GM18873 (cell line): ENCODE results near the gene TNFAIP3.
"Not testable (repeated sequence)": the region's sequence is repeated elsewhere in the genome, so short reads cannot be mapped to it uniquely, and the experiment has no call there.

Experiments
- ATAC-seq: cut with Tn5 transposase; IDR thresholded peaks from one replicate; pipeline ENCODE4 v1.9.1; 2021; ENCODE audit warnings: mild to moderate bottlenecking, moderate library complexity, moderate number of reproducible peaks; ENCODE audit not compliant: unreplicated experiment, low FRiP score

Gene TNFAIP3

DNA sequence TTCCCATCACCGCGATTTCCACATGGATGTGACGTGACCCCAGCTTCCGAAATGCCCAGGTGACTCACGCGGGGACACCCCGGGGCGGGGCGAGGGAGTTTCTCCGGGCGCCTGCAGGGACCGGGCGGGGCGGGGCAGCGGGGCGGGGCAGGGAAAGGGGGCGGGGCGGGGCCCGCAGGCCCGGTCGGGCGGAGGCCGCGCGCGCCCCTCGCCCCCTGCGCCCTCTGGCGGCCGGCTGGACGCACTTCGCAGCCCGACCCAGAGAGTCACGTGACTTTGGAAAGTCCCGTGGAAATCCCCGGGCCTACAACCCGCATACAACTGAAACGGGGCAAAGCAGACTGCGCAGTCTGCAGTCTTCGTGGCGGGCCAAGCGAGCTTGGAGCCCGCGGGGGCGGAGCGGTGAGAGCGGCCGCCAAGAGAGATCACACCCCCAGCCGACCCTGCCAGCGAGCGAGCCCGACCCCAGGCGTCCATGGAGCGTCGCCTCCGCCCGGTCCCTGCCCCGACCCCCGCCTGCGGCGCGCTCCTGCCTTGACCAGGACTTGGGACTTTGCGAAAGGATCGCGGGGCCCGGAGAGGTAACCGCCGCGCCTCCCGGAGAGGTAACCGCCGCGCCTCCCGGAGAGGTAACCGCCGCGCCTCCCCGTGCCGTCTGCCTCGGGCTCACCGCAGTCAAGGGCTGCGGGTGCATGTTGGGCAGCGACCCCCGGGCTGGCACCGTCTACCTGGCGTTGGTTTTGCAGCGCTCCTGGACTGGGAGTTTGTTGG is at the start of gene TNFAIP3:
TNFAIP3 (plus strand) TSS at position 346 of the 771 bp plus-strand sequence. CDS start 3,969 bp downstream, outside the sequence.
- peak; percentile 65 for ATAC-seq

DNA sequence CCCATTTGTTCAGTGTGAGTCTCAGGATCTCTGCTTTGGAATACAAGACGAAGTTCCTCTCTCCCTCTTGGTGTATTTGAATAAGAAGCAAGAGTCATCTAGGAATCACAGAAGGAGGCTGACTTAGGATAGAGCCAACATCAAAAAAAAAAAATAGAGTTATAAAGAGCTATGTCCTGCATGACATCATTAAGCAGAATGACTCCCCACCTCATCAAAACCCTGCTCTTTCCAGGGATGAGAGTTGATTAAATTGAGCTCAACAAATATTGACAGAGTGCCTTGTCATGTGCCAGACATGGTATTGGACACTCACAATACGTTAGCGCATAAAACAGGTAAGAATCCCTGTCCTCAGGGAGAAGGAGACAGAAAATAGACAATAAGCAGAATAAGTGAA is 48.6 kb upstream of the TNFAIP3 start:
- ATAC-seq: no peak

DNA sequence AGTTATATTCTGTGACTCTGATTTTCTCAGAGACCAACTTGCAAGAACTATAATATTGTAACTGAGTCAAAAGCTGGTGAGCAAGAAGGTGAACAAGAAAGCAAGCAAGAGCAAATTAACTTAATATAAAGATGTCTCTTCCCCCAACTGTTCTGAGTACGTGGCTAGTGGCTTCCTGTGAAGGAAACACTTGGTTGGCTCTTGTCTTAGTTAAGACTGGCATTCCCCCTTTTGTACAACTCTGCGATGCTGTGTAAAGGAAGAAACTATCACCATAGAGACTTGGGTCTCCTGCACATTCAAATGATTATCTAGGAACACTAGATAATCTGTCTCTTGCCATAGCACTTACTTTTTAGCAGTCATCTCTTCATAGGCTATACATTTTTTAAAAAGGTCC is 47.3 kb upstream of the TNFAIP3 start:
- ATAC-seq: no peak

- ATAC-seq: no peak
Measured at GRCh38 chr6:137820425-137820824, 46.6 kb upstream of the TNFAIP3 start.

GRCh38 chr6:137820952-137821351 is 46.1 kb upstream of the TNFAIP3 start:
- no peak for ATAC-seq

GRCh38 chr6:137821491-137821890 is 45.6 kb upstream of the TNFAIP3 start:
- no peak for ATAC-seq

- ATAC-seq: no peak
Measured at GRCh38 chr6:137823826-137824555, 43.1 kb upstream of the TNFAIP3 start.

DNA sequence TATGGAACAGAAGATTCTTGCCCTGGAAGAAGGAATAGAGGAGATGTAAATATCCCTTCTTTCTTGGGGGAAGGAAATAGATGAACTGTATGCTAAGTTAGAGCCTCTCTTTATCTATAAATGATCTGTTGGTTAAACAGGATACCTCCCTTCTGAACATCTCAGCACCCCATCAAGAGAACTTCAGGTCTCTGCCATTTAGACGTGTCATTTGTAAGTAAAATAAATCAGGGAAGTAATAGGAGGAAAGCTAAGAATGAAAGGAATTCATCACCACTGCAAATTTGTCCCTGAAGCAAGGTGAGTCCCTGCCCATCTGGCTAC is 42.5 kb upstream of the TNFAIP3 start:
- no peak for ATAC-seq

DNA sequence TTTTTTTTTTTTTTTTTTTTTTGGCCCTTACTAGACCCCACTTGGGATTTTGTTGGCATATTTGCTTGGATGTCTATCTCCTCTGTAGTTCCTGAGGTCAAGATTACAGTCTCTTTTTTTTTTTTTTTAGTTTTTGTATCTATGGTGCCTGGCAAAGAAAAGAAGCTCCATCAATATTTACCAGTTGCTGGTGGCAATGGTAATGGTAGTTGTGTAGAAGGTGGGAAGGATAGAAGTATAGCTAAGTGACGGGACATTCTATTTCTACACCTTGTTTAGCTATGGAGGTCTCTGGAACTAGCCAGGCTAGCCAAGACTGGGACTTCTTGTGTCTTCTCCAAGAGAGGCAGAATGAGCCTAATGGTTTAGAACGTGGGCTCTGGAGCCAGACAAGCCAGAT is 42.2 kb upstream of the TNFAIP3 start:
- ATAC-seq: no peak

DNA sequence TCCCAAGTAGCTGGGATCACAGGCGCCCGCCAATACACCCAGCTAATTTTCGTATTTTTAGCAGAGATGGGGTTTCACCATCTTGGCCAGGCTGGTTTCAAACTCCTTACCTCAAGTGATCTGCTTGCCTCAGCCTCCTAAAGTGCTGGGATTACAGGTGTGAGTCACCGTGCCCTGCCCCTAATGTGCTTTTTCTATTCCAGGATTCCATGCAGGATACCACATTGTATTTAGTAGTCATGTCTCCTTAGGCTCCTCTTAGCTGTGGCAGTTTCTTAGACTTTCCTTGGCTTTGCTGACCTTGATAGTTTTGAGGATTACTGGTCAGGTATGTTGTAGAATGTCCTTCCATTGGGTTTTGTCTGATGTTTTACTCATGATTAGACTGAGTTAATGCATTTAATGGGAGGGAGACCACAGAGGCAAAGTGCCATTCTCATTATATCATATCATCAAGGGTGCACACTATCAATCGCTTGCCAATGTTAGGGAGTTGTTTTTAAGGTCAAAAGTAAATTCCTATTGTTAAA is 39.6 kb upstream of the TNFAIP3 start:
- ATAC-seq: no peak

DNA sequence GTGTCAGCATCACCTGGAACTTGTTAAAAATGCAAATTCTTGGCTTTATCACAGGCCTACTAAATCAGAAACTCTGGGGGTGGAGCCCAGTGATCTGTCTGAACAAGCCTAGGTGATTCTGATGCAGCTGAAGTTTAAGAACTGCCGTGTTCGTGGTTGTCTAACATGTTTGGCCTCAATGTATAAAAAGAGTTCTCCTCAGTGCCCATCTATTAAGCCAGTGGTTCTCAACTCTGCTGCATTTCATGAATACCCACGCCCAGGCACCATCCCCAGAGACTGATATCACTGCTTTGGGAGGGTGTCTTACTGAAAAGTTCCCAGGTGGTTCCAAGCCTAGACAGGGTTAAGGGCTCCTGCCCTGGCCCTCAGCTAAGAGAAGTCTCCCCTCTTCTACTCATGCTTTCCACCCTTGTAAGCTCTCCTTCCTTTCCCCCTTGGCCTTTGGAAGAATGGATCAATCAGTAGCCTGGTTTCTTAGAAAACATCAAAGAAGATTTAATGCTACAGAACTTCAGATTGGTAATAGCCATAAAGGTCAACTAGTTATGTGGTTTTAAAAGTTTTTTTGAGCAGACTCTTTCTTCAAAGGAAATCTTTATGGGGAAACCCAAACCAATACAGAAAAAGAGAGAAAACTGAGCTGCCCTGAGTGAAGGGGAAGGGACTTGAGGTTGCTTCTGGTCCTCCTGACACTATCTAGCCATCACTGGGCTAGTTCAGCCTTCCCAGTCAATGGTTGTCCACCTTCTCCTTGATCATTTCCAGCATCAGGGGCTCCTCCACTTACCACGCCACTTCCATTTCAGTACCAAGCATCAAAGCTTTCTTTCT is 38.9 kb upstream of the TNFAIP3 start:
- peak; percentile 42 for ATAC-seq

- no peak for ATAC-seq
Measured at GRCh38 chr6:137829641-137830083, 37.4 kb upstream of the TNFAIP3 start.

- no peak for ATAC-seq
Measured at GRCh38 chr6:137830511-137830911, 36.5 kb upstream of the TNFAIP3 start.

- ATAC-seq: no peak
Measured at GRCh38 chr6:137832110-137832509, 34.9 kb upstream of the TNFAIP3 start.

DNA sequence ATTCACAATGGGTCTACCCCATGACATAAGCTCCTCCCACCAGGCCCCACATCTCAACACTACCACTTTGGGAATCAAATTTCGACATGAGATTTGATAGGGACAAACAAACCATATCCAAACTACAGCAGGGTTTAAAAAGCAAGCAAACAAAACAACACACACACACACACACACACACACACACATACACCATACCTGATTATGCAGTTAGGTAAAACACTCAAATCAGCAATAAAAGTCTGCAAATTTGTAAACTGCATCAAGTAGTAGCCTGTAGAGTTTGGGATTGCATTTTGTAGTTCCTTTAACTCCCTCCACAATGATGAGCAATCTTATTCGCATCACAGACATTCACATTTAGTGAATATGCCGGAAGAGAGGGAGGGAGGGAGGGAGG is 32.6 kb upstream of the TNFAIP3 start:
- no peak for ATAC-seq

- no peak for ATAC-seq
Measured at GRCh38 chr6:137836788-137837187, 30.3 kb upstream of the TNFAIP3 start.

- not testable (repeated sequence) for ATAC-seq
Measured at GRCh38 chr6:137838090-137838489, 29.0 kb upstream of the TNFAIP3 start.

DNA sequence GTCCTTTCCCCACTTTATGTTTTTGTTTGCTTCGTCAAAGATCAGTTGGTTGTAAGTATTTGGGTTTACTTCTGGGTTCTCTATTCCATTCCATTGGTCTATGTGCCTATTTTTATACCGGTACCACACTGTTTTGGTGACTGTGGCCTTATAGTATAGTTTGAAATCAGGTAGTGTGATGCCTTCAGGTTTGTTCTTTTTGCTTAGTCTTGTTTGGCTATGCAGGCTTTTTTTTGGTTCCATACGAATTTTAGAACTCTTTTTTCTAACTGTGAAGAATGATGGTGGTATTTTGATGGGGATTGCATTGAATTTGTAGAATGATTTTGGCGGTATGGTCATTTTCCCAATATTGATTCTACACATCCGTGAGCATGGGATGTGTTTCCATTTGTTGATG is 28.5 kb upstream of the TNFAIP3 start:
- not testable (repeated sequence) for ATAC-seq

GRCh38 chr6:137839076-137839475 is 28.0 kb upstream of the TNFAIP3 start:
- no peak for ATAC-seq

DNA sequence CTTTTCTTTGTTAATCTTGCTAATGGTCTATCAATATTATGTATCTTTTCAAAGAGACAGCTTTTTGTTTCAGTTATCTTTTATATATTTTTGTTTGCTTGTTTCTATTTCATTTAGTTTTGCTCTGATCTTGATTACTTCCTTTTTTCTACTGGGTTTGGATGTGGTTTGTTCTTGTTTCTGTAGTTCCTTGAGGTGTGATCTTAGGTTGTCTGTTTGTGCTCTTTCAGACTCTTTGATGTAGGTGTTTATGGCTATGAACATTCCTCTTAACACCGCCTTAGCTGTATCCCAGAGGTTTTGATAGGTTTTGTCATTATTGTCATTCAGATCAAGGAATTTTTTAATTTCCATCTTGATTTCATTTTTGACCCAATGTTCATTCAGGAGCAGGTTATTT is 26.8 kb upstream of the TNFAIP3 start:
- ATAC-seq: no peak

DNA sequence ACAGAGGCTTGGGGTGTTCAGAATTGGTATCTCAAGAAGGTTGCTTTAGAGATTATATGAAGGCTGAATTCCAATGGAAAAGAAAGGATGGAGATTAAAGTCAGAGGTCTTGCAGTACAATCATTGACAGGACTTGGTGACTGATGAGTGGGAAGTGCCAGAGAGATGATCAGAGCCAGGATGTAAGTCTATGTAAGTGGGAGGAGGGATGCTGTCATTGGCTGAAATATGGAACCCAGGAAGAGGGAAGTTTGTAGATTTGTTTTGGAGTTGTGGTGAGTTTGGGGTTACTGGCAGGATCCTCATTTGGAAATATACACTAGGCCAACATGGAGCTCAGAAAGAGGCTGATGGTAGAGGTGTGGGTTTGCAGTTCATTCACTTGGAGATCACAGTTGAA is 23.8 kb upstream of the TNFAIP3 start:
- ATAC-seq: no peak
